ENCODE measurements around the gene LHFPL6. TPM values are rescaled to one million over a fixed set of nuclear protein-coding genes. Genes with fewer than 3 reads are reported as not detected.

Gene LHFPL6
- total and polyA plus RNA-seq, 9 of the 15 experiments (the other 6 are each of a cell fraction or from before 2014, with no cell fraction given) = 0.18 TPM; not detected in 8

- DNase-seq (ENCODE audit: extremely low read depth in 1 of 4, low spot score in 3 of 4) (no peak), ATAC-seq (no peak), FAIRE-seq (no peak)
- no TSS peak for BruUV-seq (replicated peaks)
- Histone ChIP-seq H4K20me1 (replicated peaks; ENCODE audit: control insufficient read depth, insufficient read depth, low read length) (no peaks in the 10 kb centered on the region), H3K9me3 (replicated peaks; ENCODE audit: control insufficient read depth, insufficient read depth, low read depth, low read length) (no peaks in the 10 kb centered on the region), H3K27me3 (ENCODE audit: control insufficient read depth in 2 of 2, insufficient read depth in 2 of 2, low read length in 2 of 2) (no peaks in the 10 kb centered on the region), H3K79me2 (ENCODE audit: control insufficient read depth, insufficient read depth, low read length) (no peaks in the 10 kb centered on the region), H3K4me2 (ENCODE audit: insufficient read depth, low read length) (no peak overlapping the region), H3K9ac (ENCODE audit: insufficient read depth in 1 of 2, low read depth in 2 of 2, low read length in 2 of 2) (no peak overlapping the region), H3K9me1 (ENCODE audit: control insufficient read depth, insufficient read depth, low read length) (no peaks in the 10 kb centered on the region), H3K4me3 (no peak overlapping the region), H3K27ac (ENCODE audit: extremely low read depth, low read depth, low read length) (no peak overlapping the region), H3K4me1 (replicated peaks in 1 of 2; ENCODE audit: control insufficient read depth in 2 of 2, insufficient read depth in 2 of 2, low read length in 2 of 2) (no peaks in the 10 kb centered on the region), H3K36me3 (ENCODE audit: control insufficient read depth, insufficient read depth, low read length) (no peaks in the 10 kb centered on the region), H2AFZ (ENCODE audit: low read depth, low read length) (no peak overlapping the region)
- intact Hi-C loops (cut with micrococcal nuclease) (no loop called here), in situ Hi-C loops (cut with MboI) (no loop called here)
- CTCF ChIA-PET (ENCODE audit: low intra/inter-chr PET ratio) = no interaction called here
- TF ChIP-seq ZNF431 (CRISPR knock-in tag; IDR thresholded peaks at IDR 0.05) (no peak), SIN3B (IDR thresholded peaks at IDR 0.05; ENCODE audit: low read depth) (no peak), L3MBTL2 (IDR thresholded peaks at IDR 0.05) (no peak), TRIM24 (IDR thresholded peaks at IDR 0.05) (no peak), ZNF561 (CRISPR knock-in tag; conservative IDR thresholded peaks at IDR 0.05) (no peak)
- WGBS (ENCODE audit: insufficient coverage, low coverage, missing lambda C conversion rate) = 0% methylated on average over 4 of the region's 4 CpGs
- POLR2A ChIA-PET = no interaction called here
These were observed 266.8 kb downstream of the LHFPL6 start for GRCh38 chr13:39336207-39336606.

GRCh38 chr13:39335721-39336120 lies 267.3 kb downstream of the LHFPL6 start:
- no peaks in the 10 kb centered on the region for H3K27me3 ChIP-seq (ENCODE audit: control insufficient read depth in 2 of 2, insufficient read depth in 2 of 2, low read length in 2 of 2)
- POLR2A ChIA-PET = no interaction called here
- no TSS peak for BruUV-seq (replicated peaks)
- in situ Hi-C loops (cut with MboI) = no loop called here
- H4K20me1 ChIP-seq (replicated peaks; ENCODE audit: control insufficient read depth, insufficient read depth, low read length) = no peaks in the 10 kb centered on the region
- no peak overlapping the region for H3K4me2 ChIP-seq (ENCODE audit: insufficient read depth, low read length)
- no peak overlapping the region for H2AFZ ChIP-seq (ENCODE audit: low read depth, low read length)
- H3K4me1 ChIP-seq (replicated peaks in 1 of 2; ENCODE audit: control insufficient read depth in 2 of 2, insufficient read depth in 2 of 2, low read length in 2 of 2) = no peaks in the 10 kb centered on the region
- CTCF ChIA-PET (ENCODE audit: low intra/inter-chr PET ratio) = no interaction called here
- WGBS (ENCODE audit: insufficient coverage, low coverage, missing lambda C conversion rate) = 0% methylated on average over 3 of the region's 3 CpGs
- no peak for TF ChIP-seq E2F3 (CRISPR knock-in tag; IDR thresholded peaks at IDR 0.05)
- intact Hi-C loops (cut with micrococcal nuclease) = no loop called here
- DNase-seq (ENCODE audit: extremely low read depth in 1 of 4, low spot score in 3 of 4) (no peak), FAIRE-seq (no peak), ATAC-seq (no peak)
- no peak overlapping the region for H3K9ac ChIP-seq (ENCODE audit: insufficient read depth in 1 of 2, low read depth in 2 of 2, low read length in 2 of 2)
- H3K4me3 ChIP-seq = no peak overlapping the region
- H3K36me3 ChIP-seq (ENCODE audit: control insufficient read depth, insufficient read depth, low read length) = no peaks in the 10 kb centered on the region
- H3K9me1 ChIP-seq (ENCODE audit: control insufficient read depth, insufficient read depth, low read length) = no peaks in the 10 kb centered on the region
- H3K27ac ChIP-seq (ENCODE audit: extremely low read depth, low read depth, low read length) = no peak overlapping the region
- H3K9me3 ChIP-seq (replicated peaks; ENCODE audit: control insufficient read depth, insufficient read depth, low read depth, low read length) = no peaks in the 10 kb centered on the region
- no peaks in the 10 kb centered on the region for H3K79me2 ChIP-seq (ENCODE audit: control insufficient read depth, insufficient read depth, low read length)
